Measurements from ENCODE around the gene EMILIN3.

GRCh38 chr20:41353530-41353929 lies 13.1 kb downstream of the EMILIN3 start:
- TF ChIP-seq, protein P1, sequence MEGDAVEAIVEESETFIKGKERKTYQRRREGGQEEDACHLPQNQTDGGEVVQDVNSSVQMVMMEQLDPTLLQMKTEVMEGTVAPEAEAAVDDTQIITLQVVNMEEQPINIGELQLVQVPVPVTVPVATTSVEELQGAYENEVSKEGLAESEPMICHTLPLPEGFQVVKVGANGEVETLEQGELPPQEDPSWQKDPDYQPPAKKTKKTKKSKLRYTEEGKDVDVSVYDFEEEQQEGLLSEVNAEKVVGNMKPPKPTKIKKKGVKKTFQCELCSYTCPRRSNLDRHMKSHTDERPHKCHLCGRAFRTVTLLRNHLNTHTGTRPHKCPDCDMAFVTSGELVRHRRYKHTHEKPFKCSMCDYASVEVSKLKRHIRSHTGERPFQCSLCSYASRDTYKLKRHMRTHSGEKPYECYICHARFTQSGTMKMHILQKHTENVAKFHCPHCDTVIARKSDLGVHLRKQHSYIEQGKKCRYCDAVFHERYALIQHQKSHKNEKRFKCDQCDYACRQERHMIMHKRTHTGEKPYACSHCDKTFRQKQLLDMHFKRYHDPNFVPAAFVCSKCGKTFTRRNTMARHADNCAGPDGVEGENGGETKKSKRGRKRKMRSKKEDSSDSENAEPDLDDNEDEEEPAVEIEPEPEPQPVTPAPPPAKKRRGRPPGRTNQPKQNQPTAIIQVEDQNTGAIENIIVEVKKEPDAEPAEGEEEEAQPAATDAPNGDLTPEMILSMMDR (IDR thresholded peaks at IDR 0.05; ENCODE audit: extremely low read depth in 1 of 2, insufficient read depth in 1 of 2, low read depth in 1 of 2, low read length in 2 of 2), result no peak
- TF ChIP-seq EZH2 (IDR thresholded peaks at IDR 0.05; ENCODE audit: borderline replicate concordance, low read depth, low read length, severe bottlenecking), result no peak
- TF ChIP-seq POLR2AphosphoS5 (IDR thresholded peaks at IDR 0.05; ENCODE audit: insufficient read depth, low read depth, low read length), result no peak
